ENCODE results near the gene FANCB.

GRCh38 chrX:14832586-14832985 is 40.3 kb downstream of the FANCB start:
- TF ChIP-seq CTCF (IDR thresholded peaks at IDR 0.05): no peak
- TF ChIP-seq POLR2A (IDR thresholded peaks at IDR 0.05): no peak
- no peak for TF ChIP-seq POLR2AphosphoS5 (IDR thresholded peaks at IDR 0.05; ENCODE audit: insufficient read depth in 1 of 2, low read depth in 1 of 2)

All from vagina (tissue), 2 donors.